GM12874 (cell line): ENCODE data around the gene CEP57L1.

ENCODE experiments used
- TF ChIP-seq, protein P1 (sequence below): IDR thresholded peaks from 2 replicates; pipeline ENCODE4 v1.5.1; 2011; ENCODE audit warnings: low read depth, mild to moderate bottlenecking, control low read depth, low read length, moderate library complexity; ENCODE audit not compliant: insufficient read depth

The CEP57L1 gene

GRCh38 chr6:109052018-109052651 lies 43.2 kb upstream of the CEP57L1 start:
- TF ChIP-seq, protein P1, sequence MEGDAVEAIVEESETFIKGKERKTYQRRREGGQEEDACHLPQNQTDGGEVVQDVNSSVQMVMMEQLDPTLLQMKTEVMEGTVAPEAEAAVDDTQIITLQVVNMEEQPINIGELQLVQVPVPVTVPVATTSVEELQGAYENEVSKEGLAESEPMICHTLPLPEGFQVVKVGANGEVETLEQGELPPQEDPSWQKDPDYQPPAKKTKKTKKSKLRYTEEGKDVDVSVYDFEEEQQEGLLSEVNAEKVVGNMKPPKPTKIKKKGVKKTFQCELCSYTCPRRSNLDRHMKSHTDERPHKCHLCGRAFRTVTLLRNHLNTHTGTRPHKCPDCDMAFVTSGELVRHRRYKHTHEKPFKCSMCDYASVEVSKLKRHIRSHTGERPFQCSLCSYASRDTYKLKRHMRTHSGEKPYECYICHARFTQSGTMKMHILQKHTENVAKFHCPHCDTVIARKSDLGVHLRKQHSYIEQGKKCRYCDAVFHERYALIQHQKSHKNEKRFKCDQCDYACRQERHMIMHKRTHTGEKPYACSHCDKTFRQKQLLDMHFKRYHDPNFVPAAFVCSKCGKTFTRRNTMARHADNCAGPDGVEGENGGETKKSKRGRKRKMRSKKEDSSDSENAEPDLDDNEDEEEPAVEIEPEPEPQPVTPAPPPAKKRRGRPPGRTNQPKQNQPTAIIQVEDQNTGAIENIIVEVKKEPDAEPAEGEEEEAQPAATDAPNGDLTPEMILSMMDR: no peak

DNA sequence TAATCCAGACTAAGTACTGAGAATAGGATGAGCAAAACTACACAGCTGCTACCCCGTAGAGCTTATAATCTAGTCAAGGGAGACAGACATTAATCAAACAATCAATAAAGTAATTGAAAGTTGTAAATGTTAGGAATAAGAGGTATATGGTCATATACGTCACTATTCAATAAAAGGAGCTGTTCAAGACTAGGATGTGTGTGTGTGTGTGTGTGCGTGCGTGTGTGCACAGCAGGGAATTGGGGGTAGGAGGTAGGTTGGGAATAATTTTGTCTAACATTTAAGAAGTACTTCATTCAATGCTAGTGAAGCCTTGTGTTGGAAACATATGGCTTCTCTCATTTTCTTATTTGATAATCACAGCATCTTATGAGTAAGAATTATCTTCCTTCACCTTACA lies 42.5 kb upstream of the CEP57L1 start:
- TF ChIP-seq, protein P1: no peak

- TF ChIP-seq, protein P1: no peak
Observed at GRCh38 chr6:109053336-109053735, 42.0 kb upstream of the CEP57L1 start.

DNA sequence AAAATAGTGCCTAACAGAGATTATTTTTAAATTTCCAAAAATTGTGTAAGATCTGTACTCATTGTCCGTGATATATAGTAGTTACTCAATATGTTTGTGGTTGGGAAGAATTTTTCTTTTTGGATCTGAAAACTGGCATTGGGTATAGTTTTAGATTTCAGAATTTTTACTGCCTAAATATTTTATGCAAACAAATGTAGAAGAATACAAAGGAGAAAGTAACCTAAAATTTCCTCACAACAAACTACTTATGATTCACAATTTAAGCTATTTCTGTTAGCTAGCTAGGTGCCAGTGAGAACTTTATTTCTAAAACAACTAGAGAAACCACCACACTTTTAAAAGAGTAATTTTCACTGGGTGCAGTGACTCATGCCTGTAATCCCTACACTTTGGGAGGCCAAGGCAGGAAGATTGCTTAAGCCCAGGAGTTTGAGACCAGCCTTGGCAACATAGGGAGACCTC lies 39.5 kb upstream of the CEP57L1 start:
- TF ChIP-seq, protein P1: no peak

DNA sequence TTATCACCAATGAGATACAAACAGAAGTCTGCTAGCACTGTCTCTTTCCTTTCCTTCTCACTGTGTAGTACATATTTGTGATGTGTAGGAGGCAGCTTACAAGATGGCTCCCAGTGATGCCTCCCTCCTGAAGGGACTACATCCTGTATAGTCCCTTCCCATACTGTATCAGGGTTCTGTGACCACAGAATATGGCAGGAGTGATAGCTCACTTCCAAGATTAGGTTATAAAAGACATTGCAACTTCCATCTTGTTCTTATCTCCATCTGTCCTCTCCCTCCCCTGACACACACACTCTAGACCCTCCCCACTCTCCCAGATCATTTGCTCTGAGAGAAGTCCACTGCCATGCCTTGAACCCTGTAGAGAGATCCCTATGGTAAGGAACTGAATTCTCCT lies 38.6 kb upstream of the CEP57L1 start:
- TF ChIP-seq, protein P1: no peak

DNA sequence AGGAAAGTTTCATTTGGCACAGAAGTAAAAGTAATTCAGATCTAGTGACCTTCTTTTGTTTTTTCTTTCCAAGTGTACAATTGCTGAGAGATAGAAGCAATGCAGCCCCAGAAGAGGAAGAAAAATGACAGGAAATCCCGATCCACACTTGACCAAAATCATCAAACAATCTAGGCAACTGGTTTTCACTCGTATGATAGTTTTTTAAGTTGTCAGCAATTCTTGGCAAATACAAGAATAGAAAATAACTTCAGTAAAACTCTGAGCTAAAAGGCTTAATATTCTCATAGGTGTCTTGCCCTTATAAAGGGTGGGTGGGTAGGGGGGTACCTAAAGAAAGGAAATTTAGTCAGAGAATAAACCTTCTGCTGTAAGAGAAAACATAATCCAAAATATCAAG lies 36.7 kb upstream of the CEP57L1 start:
- TF ChIP-seq, protein P1: no peak

DNA sequence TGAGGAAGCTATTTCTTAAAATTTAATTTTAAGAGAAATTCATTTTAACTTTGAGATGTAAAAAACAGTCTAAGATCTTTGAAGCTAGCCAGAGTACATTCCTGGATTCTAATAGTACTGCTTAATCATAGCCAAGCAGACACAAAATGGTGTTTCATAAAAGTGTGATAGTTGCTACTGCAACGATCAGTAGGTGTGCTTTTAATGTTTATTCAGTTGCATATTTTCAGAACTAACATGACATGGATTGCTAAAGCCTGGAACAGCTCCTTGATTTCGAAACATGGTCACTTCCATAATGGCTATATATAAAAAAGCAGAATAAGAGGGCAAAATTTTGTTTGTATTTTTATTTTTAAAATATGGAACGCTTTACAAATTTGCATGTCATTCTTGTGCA lies 36.2 kb upstream of the CEP57L1 start:
- TF ChIP-seq, protein P1: no peak
